AML-193 (cell line): ENCODE data around the gene BCLAF1.

Experiments used
- DNase-seq, 2 experiments: peaks; one replicate each; lab custom pipeline; 2025; lab: John Stamatoyannopoulos, UW

The BCLAF1 gene

DNA sequence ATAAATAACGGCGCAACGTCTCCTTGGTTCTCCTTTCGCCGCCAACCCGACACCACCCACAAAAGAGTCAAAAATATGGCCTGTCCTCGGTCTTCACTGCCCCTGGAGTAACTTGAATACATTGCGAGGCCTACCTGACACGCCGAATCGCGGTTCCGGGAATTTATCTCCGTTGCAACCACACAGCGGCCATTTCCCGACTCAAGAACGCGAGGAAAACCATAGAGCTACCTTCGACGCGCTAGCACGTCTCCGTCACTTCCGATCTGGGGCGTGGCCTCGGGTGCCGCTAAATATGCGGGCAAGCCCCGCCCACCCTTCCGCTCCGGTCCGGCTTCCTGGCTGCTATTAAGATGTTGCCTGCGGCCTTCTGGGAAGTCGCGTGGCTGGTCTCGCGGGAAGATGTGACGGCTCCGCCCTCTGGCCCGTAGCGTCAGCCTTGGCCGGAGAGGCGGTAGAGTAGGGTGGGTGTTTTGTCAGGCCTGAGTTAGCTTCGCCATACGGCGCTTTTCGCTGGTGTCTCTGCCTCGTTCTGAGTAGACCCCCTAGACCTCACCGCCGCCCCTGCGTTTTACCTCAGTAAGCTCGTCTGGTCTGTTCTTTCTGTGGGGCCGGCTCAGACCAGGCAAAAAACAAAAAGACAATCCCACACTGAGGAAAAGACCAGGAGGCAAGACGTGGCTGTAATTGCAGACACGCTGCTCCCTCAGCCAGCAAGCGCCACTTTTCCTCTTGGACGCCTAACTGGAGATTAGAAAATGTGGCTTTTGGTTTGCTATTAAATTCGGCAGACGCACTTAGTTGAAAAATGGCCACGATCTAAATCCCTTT, at the start of gene BCLAF1:
TSS of gene BCLAF1 (minus strand) at position 268 of the 831 bp plus-strand sequence. CDS start 9,980 bp downstream, outside the sequence.
- peak; percentile 99 to 100 for DNase-seq

GRCh38 chr6:136338486-136338885, 48.8 kb upstream of the BCLAF1 start:
- no peak for DNase-seq

- DNase-seq, result no peak
Observed at GRCh38 chr6:136337606-136338005, 48.0 kb upstream of the BCLAF1 start.

DNA sequence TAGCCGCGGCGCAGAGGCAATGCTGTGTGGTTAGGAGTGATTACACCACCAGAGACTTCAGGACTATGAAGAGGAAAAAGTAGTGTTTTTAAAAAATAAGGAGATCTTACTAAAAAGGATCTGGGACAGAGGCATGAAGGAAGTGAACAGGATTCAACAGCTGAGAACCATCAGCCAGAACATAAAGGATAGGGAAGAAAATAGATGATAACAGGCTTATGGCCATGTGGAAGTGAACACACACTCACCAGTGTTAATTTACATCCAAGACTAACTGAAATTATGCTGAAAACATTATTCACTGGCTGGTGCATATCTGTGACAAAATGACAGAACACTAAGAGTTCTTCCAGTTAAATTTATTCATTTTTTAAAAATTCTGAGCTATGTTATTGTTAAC, 47.5 kb upstream of the BCLAF1 start:
- DNase-seq, result no peak

DNA sequence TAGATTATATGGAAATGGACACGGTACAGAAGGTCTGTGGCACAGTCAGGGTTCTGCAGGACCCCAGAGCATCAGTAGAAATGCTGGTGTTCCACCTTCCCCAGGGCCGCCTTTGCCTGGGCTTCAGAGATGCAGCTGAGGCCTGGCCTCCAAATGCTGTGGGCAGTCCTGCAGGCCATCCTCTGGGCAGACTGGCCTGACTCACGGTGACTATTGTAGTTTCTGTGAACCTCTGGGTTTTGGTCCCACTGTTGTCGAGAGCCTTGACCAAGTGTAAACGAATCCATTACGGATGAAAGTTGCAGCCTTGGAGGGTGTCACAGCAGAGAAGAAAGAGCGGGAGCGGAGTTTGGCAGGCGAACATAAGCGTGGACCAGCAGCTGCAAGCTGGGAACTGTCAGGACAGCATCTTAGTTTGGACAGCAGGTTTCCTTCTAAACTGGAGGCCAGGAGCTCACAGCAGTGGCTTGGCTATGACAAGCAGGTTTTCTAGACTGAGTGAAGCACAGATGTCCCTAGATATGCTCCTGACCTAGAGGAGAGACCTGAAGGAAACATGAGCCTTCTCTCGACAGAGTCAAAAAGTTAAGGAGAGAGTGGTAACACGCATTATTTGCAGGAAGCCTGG, 46.2 kb upstream of the BCLAF1 start:
- no peak for DNase-seq

GRCh38 chr6:136334853-136335252, 45.2 kb upstream of the BCLAF1 start:
- DNase-seq, result no peak

GRCh38 chr6:136334465-136334846, 44.8 kb upstream of the BCLAF1 start:
- DNase-seq, result no peak

DNA sequence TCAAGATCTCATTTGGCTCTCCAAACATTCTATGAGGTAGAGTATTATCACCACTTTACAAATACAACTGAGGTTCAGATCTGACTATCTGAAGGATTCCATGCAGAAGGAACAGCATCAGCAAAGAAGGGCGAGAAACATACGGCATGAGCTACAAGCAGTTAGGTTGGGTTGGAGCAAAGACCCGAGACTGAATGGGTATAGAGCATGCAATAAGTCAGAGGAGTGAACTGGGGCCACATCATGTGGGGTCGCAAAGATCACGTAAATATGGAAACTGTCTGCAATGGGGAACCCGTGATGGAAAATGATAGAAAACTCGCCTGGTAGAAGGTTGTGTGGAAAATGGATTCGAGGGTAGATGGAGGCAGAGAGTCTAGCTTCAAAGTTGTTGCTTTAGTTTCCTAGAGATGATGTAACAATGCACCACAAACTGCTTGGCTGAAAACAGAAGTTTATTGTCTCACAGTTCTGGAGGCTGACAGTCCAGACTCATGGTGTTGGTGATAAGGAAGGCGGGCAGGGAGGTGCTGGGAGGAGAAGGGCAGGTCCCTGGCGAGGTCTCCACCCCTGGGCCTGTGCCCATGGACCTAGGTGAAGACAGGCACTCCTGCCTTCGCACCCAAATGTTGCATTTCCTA, 44.3 kb upstream of the BCLAF1 start:
- no peak for DNase-seq

GRCh38 chr6:136331461-136331860, 41.8 kb upstream of the BCLAF1 start:
- DNase-seq, result no peak

GRCh38 chr6:136330634-136331033, 41.0 kb upstream of the BCLAF1 start:
- DNase-seq, result no peak

GRCh38 chr6:136326038-136326553, 36.5 kb upstream of the BCLAF1 start:
- no peak for DNase-seq

GRCh38 chr6:136324686-136325380, 35.2 kb upstream of the BCLAF1 start:
- no peak for DNase-seq

GRCh38 chr6:136323431-136324112, 33.9 kb upstream of the BCLAF1 start:
- DNase-seq, result no peak

GRCh38 chr6:136319732-136320131, 30.1 kb upstream of the BCLAF1 start:
- DNase-seq, result no peak

DNA sequence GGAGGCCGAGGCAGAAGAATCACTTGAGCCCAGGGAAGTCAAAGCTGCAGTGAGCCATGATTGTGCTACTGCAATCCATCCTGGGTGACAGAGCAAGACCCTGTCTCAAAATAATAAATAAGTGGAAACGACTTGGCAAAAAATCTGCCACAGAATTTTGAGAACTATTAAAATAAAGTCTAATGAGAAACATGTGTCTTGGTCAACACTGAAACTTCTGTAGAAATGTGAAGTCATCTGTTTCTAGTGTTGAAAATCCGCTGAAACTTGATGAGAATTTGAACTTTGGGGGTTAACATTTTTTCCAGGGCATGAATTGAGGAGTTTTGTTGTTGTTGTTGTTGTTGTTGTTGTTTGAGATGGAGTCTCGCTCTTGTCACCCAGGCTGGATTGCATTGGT, 29.0 kb upstream of the BCLAF1 start:
- DNase-seq, result no peak

- DNase-seq, result no peak
Observed at GRCh38 chr6:136317971-136318370, 28.3 kb upstream of the BCLAF1 start.

DNA sequence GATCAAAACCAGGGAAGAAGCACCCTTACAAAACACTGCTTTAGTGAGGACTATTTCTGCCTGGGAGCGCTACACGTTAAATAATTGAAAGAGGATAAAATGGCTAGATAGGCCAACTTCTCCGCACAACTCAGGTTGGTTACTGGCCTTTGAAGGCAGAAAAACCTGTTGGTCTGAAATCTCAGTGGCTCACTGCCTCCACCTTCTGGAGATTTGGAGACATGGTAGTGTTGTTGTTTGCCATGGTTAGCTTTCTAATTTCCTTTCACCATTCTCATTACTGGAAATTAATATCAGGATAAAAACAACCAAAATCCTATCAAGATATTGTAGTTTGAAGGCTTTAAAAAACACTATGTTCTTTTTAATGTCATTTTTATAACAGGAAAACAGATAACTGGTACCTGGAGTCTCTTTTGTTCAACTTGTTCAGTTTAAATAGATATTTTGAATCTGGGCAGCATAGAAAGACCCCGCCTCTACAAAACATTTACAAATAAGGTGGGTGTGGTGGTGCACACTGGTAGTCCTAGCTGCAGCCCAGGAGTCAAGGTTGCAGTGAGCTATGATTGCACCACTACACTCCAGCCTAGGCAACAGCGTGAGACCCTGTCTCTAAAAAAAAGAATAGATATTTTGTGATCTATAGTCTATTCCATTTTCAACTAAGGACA, 27.5 kb upstream of the BCLAF1 start:
- DNase-seq, result peak; percentile 60 to 64

DNA sequence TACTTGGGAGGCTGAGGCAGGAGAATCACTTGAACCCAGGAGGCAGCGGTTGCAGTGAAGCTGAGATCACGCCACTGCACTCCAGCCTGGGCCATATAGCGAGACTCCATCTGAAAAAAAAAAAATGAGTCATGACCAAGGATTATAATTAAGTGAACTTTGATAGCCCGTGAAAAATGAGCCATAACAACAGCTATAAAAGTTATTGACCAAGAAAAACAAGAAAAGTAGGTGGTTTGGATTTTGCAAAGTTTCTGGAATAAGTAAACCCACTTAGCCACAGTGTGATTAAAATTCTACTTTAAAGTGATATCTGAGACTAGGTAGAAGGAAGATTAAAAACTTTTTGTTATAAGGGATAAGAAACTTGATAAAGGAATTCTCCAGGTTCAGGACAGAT, 25.9 kb upstream of the BCLAF1 start:
- no peak for DNase-seq

- no peak for DNase-seq
Observed at GRCh38 chr6:136312975-136313374, 23.3 kb upstream of the BCLAF1 start.

DNA sequence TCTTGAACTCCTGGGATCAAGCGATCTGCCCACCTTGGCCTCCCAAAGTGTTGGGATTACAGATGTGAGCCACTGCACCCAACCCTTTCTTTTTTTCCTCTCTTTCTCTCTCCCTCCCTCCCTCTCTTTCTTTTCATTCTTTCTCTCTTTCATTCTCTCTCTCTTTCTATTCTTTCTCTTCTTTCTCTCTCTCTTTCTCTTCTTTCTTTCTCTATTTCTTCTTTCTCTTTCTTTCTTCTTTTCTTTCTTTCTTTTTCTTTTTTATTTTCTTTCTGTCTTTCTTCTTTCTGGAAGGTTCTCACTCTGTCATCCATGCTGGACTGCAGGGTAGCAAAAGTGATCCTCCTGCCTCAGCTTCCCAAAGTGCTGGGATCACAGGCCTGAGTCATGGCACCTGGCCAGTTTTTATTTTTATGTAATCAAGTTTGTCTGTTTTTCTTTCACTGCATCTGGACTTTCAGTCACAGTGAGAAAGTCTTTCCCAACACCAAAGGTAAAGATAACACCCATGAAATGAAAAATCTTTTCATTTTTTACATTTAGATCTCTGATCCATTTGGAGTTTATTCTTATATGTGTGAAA, 20.2 kb upstream of the BCLAF1 start:
- no peak for DNase-seq

DNA sequence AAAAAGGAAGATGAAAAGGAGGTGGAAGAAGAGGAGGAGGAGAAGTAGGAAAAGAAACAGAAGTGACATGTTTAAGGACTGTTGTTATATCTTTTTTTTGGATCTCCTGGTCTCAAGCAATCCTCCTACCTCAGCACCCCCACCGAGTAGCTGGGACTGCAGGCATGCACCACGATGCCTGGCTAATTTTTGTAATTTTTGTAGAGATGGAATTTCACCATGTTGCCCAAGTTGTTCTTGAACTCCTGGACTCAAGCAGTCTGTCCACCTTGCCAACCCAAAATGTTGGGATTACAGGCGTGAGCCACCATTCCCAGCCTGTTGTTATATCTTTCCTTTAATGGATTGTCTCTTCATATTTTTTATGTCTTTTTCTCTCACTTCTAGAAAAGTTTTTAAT, 19.5 kb upstream of the BCLAF1 start:
- DNase-seq, result no peak
